ENCODE data around the gene ANKRD2.
"Not testable (repeated sequence)": the region's sequence is repeated elsewhere in the genome, so short reads cannot be mapped to it uniquely, and the experiment has no call there.

The ANKRD2 gene

DNA sequence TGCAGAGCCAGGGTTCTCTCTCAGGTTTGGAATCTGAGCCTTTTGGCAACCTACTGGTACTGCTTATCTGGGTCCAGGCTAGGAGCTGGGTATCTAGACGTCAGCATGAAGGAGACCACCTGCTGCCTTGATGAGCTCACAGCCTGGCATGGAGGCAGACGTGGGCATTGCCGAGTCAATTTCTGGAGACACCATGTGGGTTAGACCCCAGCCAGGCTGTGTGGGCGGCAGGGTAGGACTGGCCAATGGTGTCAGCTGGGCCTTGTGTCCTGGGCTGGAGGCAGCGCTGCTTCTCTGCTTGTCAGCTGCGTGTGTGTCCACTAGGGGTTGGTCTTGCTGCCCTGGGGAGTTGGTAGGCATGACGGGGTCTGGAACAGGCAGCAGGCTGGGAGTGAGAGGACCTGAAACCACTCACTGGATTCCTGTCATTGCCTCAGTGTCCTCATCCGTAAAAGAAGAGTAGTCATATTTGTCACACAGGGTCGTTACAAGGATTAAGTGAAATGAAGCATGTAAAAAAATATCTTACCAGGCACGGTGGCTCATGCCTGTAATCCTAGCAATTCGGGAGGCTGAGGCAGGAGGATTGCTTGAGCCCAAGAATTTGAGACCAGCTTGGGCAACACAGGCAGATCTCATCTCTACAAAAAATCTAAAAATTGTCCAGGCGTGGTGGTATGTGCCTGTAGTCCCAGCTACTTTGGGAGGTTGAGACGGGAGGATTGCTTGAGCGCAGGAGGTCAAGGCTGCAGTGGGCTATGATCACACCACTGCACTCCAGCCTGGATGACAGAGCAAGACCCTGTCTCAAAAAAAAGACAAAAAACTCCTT, 31.7 kb upstream of the ANKRD2 start:
- Mint-ChIP-seq H3K9me3 (no peaks in the 10 kb centered on the region), H3K27ac (no peak overlapping the region)

DNA sequence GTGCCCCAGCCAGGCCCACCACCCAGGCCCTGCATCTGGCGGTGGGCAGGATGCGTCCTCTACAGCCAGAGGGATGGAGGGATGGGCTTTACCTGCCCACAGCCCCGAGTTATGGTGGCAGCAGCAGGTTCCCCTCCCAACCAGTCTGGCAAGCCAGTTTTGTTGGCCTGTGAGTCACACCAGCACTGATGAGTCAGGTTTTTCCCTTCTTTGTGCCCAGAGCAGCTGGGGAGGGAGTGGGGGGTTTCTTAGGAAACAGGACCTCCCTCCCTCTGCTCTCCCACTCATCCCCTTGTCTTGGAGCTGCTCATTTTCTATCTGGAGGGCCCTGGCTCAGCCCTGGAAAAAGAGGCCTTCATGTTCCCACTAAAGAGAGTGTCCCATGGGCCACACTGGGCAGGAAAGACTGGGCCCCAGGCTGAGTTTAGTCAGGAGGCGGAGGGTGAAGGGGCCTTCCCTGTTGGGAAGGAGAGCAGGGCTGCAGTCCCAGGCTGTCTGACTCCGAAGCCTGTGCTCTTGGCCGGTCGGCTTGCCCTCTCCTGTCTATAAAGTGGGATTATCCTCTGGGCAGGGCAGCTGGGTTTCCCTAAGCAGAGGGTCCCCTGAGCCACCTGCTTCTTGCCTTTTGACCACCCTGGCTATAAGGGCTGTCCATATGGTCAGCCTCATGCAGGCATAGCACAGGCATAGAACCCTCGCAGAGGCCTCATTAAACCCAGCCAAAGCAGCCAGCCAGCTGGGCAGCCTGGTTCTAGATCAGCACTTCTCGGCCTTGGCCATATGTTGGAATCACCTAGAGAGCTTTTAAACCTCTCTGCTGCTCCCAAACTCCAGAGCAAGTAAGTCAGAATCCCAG, 30.2 kb upstream of the ANKRD2 start:
- Mint-ChIP-seq H3K36me3 (no peaks in the 10 kb centered on the region), H3K9me3 (no peaks in the 10 kb centered on the region), H3K27me3 (peaks cover 13% of the 10 kb centered on the region), H3K27ac (peak overlapping the region; percentile 40), H3K4me1 (peaks cover 20% of the 10 kb centered on the region), H3K4me3 (no peak overlapping the region)
- no peak for ATAC-seq

More for the DNA sequence above, 31.7 kb upstream of the ANKRD2 start:
- no peak for ATAC-seq
- Mint-ChIP-seq H3K27me3 (peaks cover 13% of the 10 kb centered on the region), H3K4me1 (peaks cover 20% of the 10 kb centered on the region), H3K4me3 (no peak overlapping the region), H3K36me3 (no peaks in the 10 kb centered on the region)

DNA sequence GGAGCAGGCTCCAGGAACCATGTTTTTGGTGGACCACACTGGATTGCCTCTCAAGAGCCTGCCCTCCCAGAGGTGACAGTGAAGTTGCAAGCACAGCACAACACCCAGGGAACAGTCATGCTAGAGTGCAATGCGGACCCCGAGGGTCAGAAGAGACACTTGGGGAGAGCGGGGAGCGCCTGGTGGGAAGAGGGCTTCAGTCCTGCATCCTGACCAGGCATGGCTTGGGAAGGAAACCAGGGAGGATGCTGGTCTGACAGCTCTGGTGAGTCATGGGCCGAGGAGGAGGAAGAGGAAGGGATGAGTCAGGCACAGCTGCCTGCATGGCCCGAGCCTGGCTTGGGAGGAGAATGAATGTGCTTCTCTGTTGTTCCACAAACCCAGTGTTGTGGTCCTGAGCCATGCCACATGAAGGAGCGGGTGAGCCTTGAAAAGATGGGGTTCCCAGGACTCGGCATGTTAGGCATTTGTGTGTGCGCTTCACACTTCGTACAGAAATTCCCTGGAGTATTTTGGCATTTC, 29.5 kb upstream of the ANKRD2 start:
- Mint-ChIP-seq H3K36me3 (no peaks in the 10 kb centered on the region), H3K4me1 (peaks cover 20% of the 10 kb centered on the region), H3K9me3 (no peaks in the 10 kb centered on the region), H3K27me3 (peaks cover 13% of the 10 kb centered on the region), H3K27ac (peak overlapping the region; percentile 40), H3K4me3 (no peak overlapping the region)
- ATAC-seq = no peak

DNA sequence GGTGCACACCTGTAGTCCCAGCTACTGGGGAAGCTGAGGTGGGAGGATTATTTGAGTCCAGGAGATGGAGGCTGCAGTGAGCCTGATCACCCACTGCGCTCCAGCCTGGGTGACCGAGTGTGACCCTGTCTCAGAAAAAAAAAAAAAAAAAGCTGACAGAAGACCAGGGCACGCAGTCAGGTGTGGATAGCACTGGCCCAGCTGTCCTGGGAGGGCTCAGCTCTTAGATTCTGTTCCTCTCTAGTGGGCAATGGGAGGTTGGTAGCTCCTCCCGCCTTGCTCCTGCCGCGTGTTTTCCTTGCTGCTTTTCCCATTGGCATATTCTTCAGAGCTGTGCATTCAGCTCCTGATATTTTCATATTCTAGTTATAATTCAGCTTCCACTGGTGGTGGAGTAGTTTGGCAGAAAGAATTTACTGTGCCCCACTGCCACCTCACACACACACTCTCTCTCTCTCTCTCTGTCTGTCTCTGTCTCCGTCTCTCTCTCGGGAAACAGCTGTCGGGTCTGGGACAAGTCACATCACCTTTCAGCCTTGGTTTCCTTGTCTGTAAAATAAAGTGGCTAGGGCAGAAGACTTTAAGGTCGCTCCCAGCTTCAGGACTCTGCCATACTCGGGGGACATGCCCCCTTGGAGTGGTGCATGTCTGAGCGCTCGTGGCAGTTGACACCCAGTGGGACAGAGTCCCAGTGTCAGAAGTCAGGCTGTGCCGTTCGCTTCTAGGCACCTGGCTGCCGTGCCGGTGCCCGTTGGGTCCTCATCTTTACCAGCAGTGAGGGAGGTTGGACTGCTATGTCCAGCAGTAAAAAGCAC, 25.9 kb upstream of the ANKRD2 start:
- H3K4me3 Mint-ChIP-seq = no peak overlapping the region
- no peaks in the 10 kb centered on the region for H3K36me3 Mint-ChIP-seq
- peaks cover 13% of the 10 kb centered on the region for H3K27me3 Mint-ChIP-seq
- no peak for ATAC-seq
- no peak overlapping the region for H3K27ac Mint-ChIP-seq
- peaks cover 20% of the 10 kb centered on the region for H3K4me1 Mint-ChIP-seq
- no peaks in the 10 kb centered on the region for H3K9me3 Mint-ChIP-seq

DNA sequence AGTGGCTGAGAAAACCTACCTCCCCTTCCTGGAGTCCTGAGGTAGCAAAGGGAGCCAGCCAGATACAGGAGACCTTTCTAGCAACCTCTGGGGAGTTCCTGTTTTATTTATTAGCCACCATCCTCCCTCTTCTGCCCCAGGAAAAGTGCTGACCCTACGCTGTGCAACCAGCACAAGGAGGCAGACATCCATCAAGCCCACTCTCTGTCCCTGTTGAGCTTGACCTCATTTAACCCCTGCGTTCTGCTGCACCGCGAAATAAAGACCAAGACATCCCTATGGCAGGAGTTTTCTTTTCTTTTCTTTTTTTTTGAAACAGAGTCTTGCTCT, 25.3 kb upstream of the ANKRD2 start:
- H3K27me3 Mint-ChIP-seq = peaks cover 13% of the 10 kb centered on the region
- no peak overlapping the region for H3K27ac Mint-ChIP-seq
- no peaks in the 10 kb centered on the region for H3K36me3 Mint-ChIP-seq
- no peaks in the 10 kb centered on the region for H3K9me3 Mint-ChIP-seq
- peaks cover 15% of the 10 kb centered on the region for H3K4me1 Mint-ChIP-seq
- no peak overlapping the region for H3K4me3 Mint-ChIP-seq
- no peak for ATAC-seq

DNA sequence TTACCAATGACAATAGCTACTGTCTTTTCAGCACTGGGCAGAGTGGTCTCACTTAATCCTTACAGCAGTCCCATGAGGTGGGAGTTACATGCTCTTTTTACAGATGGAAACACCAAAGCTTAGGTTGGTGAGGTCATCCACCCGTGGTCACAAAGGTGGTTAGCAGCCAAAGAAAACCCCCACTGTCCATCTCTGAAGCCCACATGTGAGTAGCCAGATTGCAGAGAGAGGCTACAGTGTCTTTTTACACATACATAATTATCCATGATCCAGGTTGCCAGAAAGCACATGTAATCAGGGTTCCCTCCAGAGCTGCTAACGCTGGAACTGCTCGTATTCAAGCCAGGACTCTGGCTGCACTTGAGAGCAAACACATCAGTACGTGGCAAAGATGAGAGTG, 24.6 kb upstream of the ANKRD2 start:
- Mint-ChIP-seq H3K27me3 (peaks cover 9% of the 10 kb centered on the region), H3K36me3 (no peaks in the 10 kb centered on the region), H3K4me3 (no peak overlapping the region), H3K4me1 (peaks cover 8% of the 10 kb centered on the region), H3K27ac (no peak overlapping the region), H3K9me3 (no peaks in the 10 kb centered on the region)
- no peak for ATAC-seq

DNA sequence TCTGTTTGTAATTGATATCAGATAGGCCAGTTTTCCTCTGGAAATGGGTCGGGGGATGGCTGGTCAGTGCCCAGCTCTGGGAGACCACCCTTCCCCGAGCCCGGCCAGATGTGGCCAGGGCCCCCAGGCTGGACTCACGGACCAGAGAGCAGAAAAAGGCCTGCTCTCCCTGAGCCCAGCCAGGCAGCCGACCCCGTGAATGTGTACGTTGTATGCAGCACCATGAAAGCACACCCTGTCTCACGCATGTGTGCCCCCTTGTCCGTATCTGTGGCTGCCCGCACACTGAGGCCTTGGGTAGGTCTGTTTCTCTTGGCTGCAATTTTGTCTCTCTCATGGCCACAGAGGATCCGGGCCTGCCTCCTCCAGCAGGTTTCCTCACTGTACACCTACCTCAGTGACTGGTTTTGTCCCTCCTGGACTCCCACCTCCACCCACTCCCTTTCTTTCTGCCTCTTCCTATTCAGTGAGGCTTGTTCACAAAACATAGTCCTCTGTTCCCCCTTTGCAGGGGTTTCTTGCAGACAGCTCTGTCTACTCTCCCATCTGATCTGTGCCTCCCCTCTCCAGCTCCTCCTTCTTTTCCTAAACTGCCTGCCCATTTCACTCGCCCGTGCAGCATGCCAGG, 23.6 kb upstream of the ANKRD2 start:
- H3K27ac Mint-ChIP-seq = no peak overlapping the region

DNA sequence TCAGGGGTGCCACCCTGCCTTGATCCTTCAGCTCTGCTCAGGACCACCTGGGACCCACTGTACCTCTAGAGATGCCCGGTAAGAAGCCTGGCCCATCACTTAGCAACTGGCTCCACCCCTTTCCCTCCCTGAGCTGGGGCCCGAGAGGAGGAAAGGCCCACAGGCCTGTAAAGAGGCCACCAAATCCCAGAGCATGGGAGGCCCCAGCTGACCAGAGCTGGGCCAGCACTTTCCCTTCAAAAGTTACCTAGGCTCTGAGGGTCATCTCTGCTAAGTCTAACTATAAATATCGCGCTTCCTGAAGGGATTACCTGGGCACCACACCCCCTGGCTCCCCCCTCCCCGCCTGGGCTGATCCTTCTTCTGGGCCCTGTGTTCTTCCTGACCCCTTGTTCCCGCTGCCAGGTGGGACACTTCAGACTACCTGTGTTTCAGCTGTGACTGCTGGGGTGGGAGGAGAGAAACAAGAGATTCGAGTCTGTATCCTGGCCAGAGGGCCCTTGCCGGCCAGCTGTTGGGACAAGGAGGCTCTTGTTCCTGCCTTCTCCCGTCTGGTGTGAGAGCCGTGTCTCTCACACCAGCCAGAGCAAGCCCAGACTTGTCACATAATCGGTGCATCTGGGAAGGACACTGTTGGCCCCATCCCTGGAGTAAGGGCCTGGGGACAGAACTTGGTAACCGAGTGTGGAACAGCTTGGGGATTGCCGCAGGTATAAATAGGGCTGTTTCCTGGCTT, 22.8 kb upstream of the ANKRD2 start:
- H3K4me1 Mint-ChIP-seq = no peaks in the 10 kb centered on the region
- H3K4me3 Mint-ChIP-seq = no peak overlapping the region
- H3K27ac Mint-ChIP-seq = no peak overlapping the region
- no peaks in the 10 kb centered on the region for H3K36me3 Mint-ChIP-seq
- no peaks in the 10 kb centered on the region for H3K9me3 Mint-ChIP-seq
- no peak for ATAC-seq
- no peaks in the 10 kb centered on the region for H3K27me3 Mint-ChIP-seq

More for the DNA sequence above, 23.6 kb upstream of the ANKRD2 start:
- Mint-ChIP-seq H3K36me3 (no peaks in the 10 kb centered on the region), H3K4me3 (no peak overlapping the region), H3K27me3 (no peaks in the 10 kb centered on the region), H3K9me3 (no peaks in the 10 kb centered on the region), H3K4me1 (no peaks in the 10 kb centered on the region)
- no peak for ATAC-seq

DNA sequence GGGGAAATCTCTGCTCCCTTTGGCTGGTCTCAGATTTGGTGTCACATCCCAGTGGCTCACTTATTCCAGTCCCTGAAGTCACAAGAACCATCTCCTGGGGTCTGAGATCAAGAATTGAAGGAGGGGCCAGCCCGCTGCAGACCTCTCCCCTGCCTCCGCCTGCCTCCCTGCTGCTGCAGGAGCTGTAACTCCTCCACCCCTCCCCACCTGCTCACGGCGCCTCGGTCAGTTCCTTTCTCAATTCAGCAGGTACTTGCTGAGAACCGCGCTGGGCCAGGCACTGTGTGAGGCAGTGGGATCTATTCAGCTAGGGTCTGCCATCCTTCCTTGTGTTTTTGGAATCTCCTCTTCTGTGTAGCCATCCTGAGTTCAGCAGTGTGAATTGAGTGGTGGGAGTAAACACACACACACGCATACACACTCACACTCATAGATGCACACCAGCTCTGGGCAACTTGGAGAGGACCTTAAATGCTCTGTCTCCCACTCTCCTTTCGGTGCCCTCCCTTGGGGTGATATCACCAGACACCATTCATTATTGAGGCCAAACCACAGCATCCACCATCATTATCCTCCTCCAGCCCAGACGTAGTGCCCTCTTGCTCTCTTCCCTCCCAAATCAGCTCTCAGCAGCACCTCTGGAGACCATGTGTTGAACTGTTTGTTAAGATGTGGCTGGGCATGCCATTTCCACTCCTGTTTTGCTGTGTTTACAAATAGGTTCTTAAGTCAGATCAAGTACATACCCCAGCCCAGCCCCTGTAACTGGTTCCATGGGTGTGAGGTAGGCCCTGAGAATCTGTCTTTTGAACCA, 22.0 kb upstream of the ANKRD2 start:
- Mint-ChIP-seq H3K36me3 (no peaks in the 10 kb centered on the region), H3K4me1 (no peaks in the 10 kb centered on the region), H3K27me3 (no peaks in the 10 kb centered on the region), H3K9me3 (no peaks in the 10 kb centered on the region), H3K4me3 (no peak overlapping the region), H3K27ac (no peak overlapping the region)
- no peak for ATAC-seq

DNA sequence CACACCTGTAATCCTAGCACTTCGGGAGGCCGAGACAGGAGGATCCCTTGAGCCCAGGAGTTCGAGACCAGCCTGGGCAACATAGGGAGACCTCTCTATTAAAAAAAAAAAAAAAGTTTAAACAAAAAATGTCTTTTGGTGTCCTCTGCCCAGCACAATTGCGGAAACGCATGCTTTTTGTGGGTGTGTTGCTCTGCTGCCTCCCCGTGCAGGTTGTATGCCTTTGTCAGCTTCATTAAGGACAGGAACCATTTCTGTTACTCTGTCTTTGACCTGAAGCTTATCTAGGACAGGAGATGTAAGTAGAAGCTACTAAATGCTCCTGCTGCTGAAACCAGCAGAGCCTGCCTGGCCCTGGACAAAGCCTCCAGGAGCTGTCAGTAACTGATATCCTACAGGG, 21.3 kb upstream of the ANKRD2 start:
- Mint-ChIP-seq H3K4me3 (no peak overlapping the region), H3K36me3 (no peaks in the 10 kb centered on the region), H3K27ac (no peak overlapping the region), H3K9me3 (peaks cover 2% of the 10 kb centered on the region), H3K4me1 (no peaks in the 10 kb centered on the region), H3K27me3 (no peaks in the 10 kb centered on the region)
- no peak for ATAC-seq

DNA sequence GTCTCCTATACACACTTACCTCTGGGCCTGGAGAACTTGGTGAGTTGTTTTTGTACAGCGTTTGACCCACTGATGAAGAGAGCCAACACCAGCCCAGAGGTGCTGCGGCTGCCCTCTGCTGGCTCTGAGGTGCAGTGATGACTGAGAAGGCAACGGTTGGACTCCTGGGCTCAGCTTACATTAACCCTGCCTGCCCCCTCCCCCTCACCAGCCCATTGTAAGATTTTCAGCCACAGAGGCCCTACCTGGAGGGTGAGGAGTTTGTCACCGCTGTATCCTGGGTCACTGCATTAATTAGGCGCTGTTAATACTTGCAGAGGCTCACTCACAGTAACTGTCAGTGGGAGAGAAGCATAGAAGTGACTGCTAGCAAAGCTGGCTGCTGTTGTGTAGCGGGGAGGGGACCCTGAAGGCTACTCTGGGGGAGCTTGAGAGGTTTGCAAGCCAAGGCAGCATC, 19.0 kb upstream of the ANKRD2 start:
- Mint-ChIP-seq H3K4me1 (no peaks in the 10 kb centered on the region), H3K9me3 (peaks cover 2% of the 10 kb centered on the region), H3K27me3 (no peaks in the 10 kb centered on the region), H3K4me3 (no peak overlapping the region), H3K36me3 (no peaks in the 10 kb centered on the region), H3K27ac (no peak overlapping the region)
- peak; percentile 80 for ATAC-seq

DNA sequence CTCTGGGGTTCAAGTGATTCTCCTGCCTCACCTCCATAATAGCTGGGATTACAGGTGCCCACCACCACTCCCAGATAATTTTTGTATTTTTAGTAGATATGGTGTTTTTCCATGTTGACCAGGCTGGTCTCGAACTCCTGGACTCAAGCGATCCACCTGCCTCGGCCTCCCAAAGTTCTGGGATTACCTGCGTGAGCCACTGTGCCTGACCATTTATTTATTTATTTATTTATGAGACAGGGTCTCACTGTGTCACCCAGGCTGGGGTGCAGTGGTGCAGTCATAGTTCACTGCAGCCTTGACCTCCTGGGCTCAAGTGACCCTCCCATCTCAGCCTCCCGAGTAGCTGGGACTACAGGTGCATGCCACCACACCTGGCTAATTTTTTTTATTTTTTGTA, 18.2 kb upstream of the ANKRD2 start:
- not testable (repeated sequence) for H3K4me3 Mint-ChIP-seq, H3K27me3 Mint-ChIP-seq, H3K4me1 Mint-ChIP-seq, H3K9me3 Mint-ChIP-seq, H3K36me3 Mint-ChIP-seq, H3K27ac Mint-ChIP-seq, ATAC-seq

DNA sequence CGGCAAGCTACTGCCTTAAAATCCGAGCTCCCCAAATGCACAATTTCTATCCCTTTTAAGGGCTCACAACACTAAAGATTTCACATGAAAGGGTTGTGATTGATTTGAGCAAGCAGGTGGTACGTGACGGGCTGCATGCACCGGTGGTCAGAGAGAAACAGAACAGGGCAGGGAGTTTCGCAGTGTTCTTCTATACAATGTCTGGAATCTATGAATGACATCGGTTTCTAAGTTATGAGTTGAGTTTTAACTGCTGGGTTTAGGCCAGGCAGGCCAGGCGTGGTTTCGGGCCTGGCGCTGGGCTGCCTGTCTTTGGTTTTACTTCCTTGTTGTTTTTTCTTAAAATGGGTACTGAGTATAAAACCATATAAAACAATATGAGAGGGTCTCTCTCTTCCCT, 17.0 kb upstream of the ANKRD2 start:
- not testable (repeated sequence) for H3K9me3 Mint-ChIP-seq, H3K27ac Mint-ChIP-seq, ATAC-seq, H3K4me3 Mint-ChIP-seq, H3K36me3 Mint-ChIP-seq, H3K4me1 Mint-ChIP-seq, H3K27me3 Mint-ChIP-seq
